Thyroid gland (tissue), 4 donors: Measurements from ENCODE around the gene CDH2.

Source experiments
- POLR2A ChIP-seq, 2 donors: fragments of 450-650 bp; IDR thresholded peaks; one replicate each; pipeline ENCODE4 v1.6.1; 2017; ENCODE audit warnings: antibody characterized with exemption in 2 of 2, mild to moderate bottlenecking in 2 of 2, moderate library complexity in 1 of 2
- TF ChIP-seq, protein P1 (sequence below), 6 experiments: fragments of 200-600 bp in 3 of 6; fragments of 450-650 bp in 3 of 6; sonication (generic) in 3 of 6; IDR thresholded peaks; one replicate each; pipeline ENCODE4 v1.5.1; 2016 to 2019; ENCODE audit warnings: antibody characterized with exemption in 6 of 6, mild to moderate bottlenecking in 2 of 6, inconsistent platforms in 1 of 6, moderate library complexity in 1 of 6

DNA sequence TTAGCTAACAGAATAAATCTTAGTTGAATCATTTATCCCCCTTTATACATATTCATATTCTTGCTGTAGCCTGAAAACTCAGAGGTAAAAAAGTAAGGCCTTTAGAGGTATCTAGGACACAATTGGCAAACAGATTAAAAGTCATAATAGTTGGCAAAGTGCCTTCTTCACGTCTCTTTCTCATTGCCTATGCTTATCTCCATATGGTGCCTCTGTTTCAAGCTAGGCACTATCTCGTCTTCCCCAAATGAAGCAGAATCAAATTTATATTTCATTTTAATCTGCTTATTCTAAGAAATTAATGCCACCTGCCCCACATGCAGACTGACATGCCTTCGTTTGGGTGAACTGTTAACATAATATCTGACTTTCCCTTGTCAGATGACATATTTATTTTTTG, 245.4 kb downstream of the CDH2 start:
- TF ChIP-seq, protein P1, sequence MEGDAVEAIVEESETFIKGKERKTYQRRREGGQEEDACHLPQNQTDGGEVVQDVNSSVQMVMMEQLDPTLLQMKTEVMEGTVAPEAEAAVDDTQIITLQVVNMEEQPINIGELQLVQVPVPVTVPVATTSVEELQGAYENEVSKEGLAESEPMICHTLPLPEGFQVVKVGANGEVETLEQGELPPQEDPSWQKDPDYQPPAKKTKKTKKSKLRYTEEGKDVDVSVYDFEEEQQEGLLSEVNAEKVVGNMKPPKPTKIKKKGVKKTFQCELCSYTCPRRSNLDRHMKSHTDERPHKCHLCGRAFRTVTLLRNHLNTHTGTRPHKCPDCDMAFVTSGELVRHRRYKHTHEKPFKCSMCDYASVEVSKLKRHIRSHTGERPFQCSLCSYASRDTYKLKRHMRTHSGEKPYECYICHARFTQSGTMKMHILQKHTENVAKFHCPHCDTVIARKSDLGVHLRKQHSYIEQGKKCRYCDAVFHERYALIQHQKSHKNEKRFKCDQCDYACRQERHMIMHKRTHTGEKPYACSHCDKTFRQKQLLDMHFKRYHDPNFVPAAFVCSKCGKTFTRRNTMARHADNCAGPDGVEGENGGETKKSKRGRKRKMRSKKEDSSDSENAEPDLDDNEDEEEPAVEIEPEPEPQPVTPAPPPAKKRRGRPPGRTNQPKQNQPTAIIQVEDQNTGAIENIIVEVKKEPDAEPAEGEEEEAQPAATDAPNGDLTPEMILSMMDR (IDR thresholded peaks at IDR 0.05), result no peak
- no peak for TF ChIP-seq POLR2A (IDR thresholded peaks at IDR 0.05)
